Hepatocyte (in vitro differentiated cells): ENCODE data around the gene SLC6A3.

Experiments
- EZH2 ChIP-seq: fragments of 200-600 bp; sonication (generic); IDR thresholded peaks from 2 replicates; pipeline ENCODE4 v1.6.1; 2016; ENCODE audit warnings: antibody characterized with exemption, mild to moderate bottlenecking, borderline replicate concordance
- TF ChIP-seq, protein P1 (sequence below): fragments of 200-600 bp; sonication (generic); IDR thresholded peaks from 2 replicates; pipeline ENCODE4 v1.5.1; 2016; ENCODE audit warnings: antibody characterized with exemption, mild to moderate bottlenecking; ENCODE audit not compliant: poor library complexity

DNA sequence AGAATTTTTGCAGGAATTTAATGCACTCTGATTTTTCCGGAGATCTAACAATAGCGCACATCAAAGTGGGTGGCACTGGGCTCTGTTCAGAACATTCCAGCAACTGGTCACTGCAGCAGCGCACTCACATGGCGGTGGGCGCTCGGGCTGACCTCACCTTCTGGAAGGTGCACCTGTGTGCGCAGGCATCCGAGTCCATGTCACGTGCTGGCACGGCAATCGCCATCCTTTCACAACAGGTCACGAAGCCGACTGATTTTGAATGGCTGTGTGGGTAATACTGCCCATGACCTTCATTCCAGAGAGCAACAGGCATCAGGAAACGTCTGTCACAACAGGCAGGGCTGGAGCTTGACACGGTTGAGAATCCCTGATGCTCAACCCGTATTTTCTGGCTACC lies 81.7 kb downstream of the SLC6A3 start:
- TF ChIP-seq, protein P1, sequence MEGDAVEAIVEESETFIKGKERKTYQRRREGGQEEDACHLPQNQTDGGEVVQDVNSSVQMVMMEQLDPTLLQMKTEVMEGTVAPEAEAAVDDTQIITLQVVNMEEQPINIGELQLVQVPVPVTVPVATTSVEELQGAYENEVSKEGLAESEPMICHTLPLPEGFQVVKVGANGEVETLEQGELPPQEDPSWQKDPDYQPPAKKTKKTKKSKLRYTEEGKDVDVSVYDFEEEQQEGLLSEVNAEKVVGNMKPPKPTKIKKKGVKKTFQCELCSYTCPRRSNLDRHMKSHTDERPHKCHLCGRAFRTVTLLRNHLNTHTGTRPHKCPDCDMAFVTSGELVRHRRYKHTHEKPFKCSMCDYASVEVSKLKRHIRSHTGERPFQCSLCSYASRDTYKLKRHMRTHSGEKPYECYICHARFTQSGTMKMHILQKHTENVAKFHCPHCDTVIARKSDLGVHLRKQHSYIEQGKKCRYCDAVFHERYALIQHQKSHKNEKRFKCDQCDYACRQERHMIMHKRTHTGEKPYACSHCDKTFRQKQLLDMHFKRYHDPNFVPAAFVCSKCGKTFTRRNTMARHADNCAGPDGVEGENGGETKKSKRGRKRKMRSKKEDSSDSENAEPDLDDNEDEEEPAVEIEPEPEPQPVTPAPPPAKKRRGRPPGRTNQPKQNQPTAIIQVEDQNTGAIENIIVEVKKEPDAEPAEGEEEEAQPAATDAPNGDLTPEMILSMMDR = no peak
- no peak for TF ChIP-seq EZH2
